ENCODE measurements around the gene KRT83. TPM values are rescaled to one million over a fixed set of nuclear protein-coding genes. Genes with fewer than 3 reads are reported as not detected.

Gene KRT83
- polyA plus RNA-seq, 1 donor (not counting 4 experiments of a cell fraction or from before 2014, with no cell fraction given): not detected

- H3K4me3 ChIP-seq (ENCODE audit: control insufficient read depth in 2 of 3, extremely low read depth in 1 of 3, insufficient read depth in 2 of 3, low read depth in 1 of 3, low read length in 3 of 3): no peak overlapping the region
- no peaks in the 10 kb centered on the region for H3K36me3 ChIP-seq (ENCODE audit: control insufficient read depth in 2 of 2, extremely low read depth in 1 of 2, insufficient read depth in 2 of 2, low read length in 2 of 2)
- peaks cover 7% of the 10 kb centered on the region for H3K27me3 ChIP-seq (ENCODE audit: control insufficient read depth, extremely low read depth, insufficient read depth, low read length)
- H4K20me1 ChIP-seq (ENCODE audit: control insufficient read depth, extremely low read depth, insufficient read depth, low read length): no peaks in the 10 kb centered on the region
- H3K4me1 ChIP-seq (ENCODE audit: control insufficient read depth, extremely low read depth, insufficient read depth, low read length): no peaks in the 10 kb centered on the region
- no peak overlapping the region for H3K9ac ChIP-seq (ENCODE audit: control insufficient read depth, extremely low read depth, insufficient read depth, low read length)
- no peak for FAIRE-seq
- H2AFZ ChIP-seq (ENCODE audit: control insufficient read depth, low read length): no peak overlapping the region
- H3K9me1 ChIP-seq (ENCODE audit: control insufficient read depth, extremely low read depth, insufficient read depth, low read length): no peaks in the 10 kb centered on the region
- no peak overlapping the region for H3K27ac ChIP-seq (ENCODE audit: control insufficient read depth, insufficient read depth, low read length)
- no peak for DNase-seq (ENCODE audit: low read depth, low spot score)
- dilution Hi-C loops (cut with MboI; ENCODE audit: extremely low pct_ligation_motif_present, low sequenced_read_pairs): no loop called here
- TF ChIP-seq CTCF (optimal IDR thresholded peaks at IDR 0.05 in 1 of 3, IDR thresholded peaks at IDR 0.05 in 1 of 3, conservative IDR thresholded peaks at IDR 0.05 in 1 of 3; ENCODE audit: extremely low read depth in 1 of 3, insufficient read depth in 2 of 3, low read length in 3 of 3): no peak
- no peak for TF ChIP-seq EZH2 (IDR thresholded peaks at IDR 0.05; ENCODE audit: low read length)
- H3K4me2 ChIP-seq (ENCODE audit: control insufficient read depth, extremely low read depth, insufficient read depth, low read depth, low read length): no peak overlapping the region
- no peaks in the 10 kb centered on the region for H3K79me2 ChIP-seq (ENCODE audit: control insufficient read depth, insufficient read depth, low read length)
- H3K9me3 ChIP-seq (ENCODE audit: control insufficient read depth, low read depth, low read length): no peaks in the 10 kb centered on the region
Observed at GRCh38 chr12:52356031-52356761, 35.0 kb upstream of the KRT83 start.

- Histone ChIP-seq H3K4me3 (ENCODE audit: control insufficient read depth in 2 of 3, extremely low read depth in 1 of 3, insufficient read depth in 2 of 3, low read depth in 1 of 3, low read length in 3 of 3) (no peak overlapping the region), H4K20me1 (ENCODE audit: control insufficient read depth, extremely low read depth, insufficient read depth, low read length) (no peaks in the 10 kb centered on the region), H3K9ac (ENCODE audit: control insufficient read depth, extremely low read depth, insufficient read depth, low read length) (no peak overlapping the region), H3K9me1 (ENCODE audit: control insufficient read depth, extremely low read depth, insufficient read depth, low read length) (no peaks in the 10 kb centered on the region), H3K4me1 (ENCODE audit: control insufficient read depth, extremely low read depth, insufficient read depth, low read length) (no peaks in the 10 kb centered on the region), H2AFZ (ENCODE audit: control insufficient read depth, low read length) (no peak overlapping the region), H3K4me2 (ENCODE audit: control insufficient read depth, extremely low read depth, insufficient read depth, low read depth, low read length) (no peak overlapping the region), H3K27me3 (ENCODE audit: control insufficient read depth, extremely low read depth, insufficient read depth, low read length) (peaks cover 3% of the 10 kb centered on the region), H3K9me3 (ENCODE audit: control insufficient read depth, low read depth, low read length) (no peaks in the 10 kb centered on the region), H3K79me2 (ENCODE audit: control insufficient read depth, insufficient read depth, low read length) (no peaks in the 10 kb centered on the region), H3K27ac (ENCODE audit: control insufficient read depth, insufficient read depth, low read length) (no peak overlapping the region), H3K36me3 (ENCODE audit: control insufficient read depth in 2 of 2, extremely low read depth in 1 of 2, insufficient read depth in 2 of 2, low read length in 2 of 2) (no peaks in the 10 kb centered on the region)
- dilution Hi-C loops (cut with MboI; ENCODE audit: extremely low pct_ligation_motif_present, low sequenced_read_pairs): no loop called here
- no peak for DNase-seq (ENCODE audit: low read depth, low spot score)
- FAIRE-seq: no peak
- TF ChIP-seq CTCF (optimal IDR thresholded peaks at IDR 0.05 in 1 of 3, IDR thresholded peaks at IDR 0.05 in 1 of 3, conservative IDR thresholded peaks at IDR 0.05 in 1 of 3; ENCODE audit: extremely low read depth in 1 of 3, insufficient read depth in 2 of 3, low read length in 3 of 3) (no peak), EZH2 (IDR thresholded peaks at IDR 0.05; ENCODE audit: low read length) (no peak)
Observed at GRCh38 chr12:52355176-52355575, 34.0 kb upstream of the KRT83 start.
